GM18907 (cell line): ENCODE measurements around the gene STRBP.
"Not testable (repeated sequence)": the region's sequence is repeated elsewhere in the genome, so short reads cannot be mapped to it uniquely, and the experiment has no call there.

Source experiments
- ATAC-seq: cut with Tn5 transposase; IDR thresholded peaks from one replicate; pipeline ENCODE4 v1.9.1; 2021; ENCODE audit warnings: mild to moderate bottlenecking, moderate library complexity; ENCODE audit not compliant: unreplicated experiment

STRBP gene

GRCh38 chr9:123200469-123200868 lies 67.9 kb downstream of the STRBP start:
- not testable (repeated sequence) for ATAC-seq

DNA sequence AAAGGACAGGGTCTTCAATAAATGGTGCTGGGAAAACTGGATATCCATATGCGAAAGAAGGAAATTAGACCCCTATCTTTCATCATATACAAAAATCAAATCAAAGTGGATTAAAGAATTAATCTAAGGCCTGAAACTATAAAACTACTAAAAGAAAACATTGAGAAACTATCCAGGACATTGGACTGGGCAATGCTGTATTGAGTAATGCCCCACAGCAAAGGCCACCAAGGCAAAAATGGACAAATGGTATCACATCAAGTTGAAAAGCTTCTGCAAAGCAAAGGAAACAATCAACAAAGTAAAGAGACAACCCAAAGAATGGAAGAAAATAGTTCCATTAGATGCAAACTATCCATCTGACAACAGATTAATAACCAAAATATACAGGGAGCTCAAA lies 72.3 kb downstream of the STRBP start:
- no peak for ATAC-seq

- ATAC-seq: no peak
Observed at GRCh38 chr9:123194023-123194422, 74.4 kb downstream of the STRBP start.

DNA sequence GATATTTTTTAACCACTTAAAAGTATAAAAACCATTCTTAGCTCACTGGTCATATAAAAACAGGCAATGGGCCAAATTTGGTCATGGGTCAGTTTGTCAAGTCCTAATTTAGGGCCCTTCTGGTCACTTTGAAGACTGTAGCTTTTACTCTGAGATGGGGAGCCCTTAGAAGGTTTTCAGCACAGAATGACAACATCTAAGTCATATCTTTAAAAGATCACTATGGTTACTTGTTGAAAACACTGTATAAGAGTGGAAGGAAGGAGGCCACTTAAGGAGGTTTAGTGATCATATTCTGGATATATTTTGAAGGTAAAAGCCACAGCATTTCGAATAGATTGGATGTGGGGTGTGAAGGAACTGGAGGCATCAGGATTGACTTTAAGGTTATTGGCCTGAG lies 76.7 kb downstream of the STRBP start:
- no peak for ATAC-seq

- no peak for ATAC-seq
Observed at GRCh38 chr9:123191260-123191659, 77.1 kb downstream of the STRBP start.

- no peak for ATAC-seq
Observed at GRCh38 chr9:123187131-123187530, 81.3 kb downstream of the STRBP start.

DNA sequence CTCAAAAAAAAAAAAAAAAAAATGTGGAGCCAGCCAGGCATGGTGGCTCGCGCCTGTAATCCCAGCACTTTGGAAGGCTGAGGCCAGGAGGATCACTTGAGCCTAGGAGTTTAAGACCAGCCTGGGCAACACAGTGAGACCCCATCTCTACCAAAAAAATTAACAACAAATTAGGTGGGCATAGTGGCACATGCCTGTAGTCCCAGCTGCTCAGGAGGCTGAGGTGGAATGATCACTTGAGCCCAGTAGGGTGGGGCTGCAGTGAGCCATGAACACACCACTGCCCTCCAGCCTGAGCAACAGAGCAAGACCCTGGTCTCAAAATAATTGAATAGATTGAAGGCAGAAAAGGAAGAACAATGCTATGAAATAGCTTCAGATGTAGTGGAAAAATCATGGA lies 82.4 kb downstream of the STRBP start:
- not testable (repeated sequence) for ATAC-seq

DNA sequence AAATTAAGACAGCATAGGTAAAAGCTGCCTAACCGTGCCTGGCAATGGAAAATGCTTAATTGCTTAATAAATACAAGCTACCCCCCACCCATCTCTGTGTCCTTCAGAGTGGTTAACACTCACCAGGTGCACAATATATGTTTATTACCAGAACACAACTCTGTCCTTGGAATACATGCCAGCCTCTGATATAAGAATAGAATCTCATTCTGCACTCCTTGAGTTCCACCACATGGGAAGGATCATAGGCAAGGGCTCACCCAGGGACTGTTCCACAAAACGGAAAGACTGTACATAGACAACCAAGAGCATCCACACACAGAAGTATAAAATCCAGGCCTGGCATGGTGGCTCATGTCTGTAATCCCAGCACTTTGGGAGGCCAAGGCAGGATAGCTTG lies 91.4 kb downstream of the STRBP start:
- ATAC-seq: no peak

- ATAC-seq: no peak
Observed at GRCh38 chr9:123175854-123176629, 92.3 kb downstream of the STRBP start.

- ATAC-seq: peak; percentile 87
Observed at GRCh38 chr9:123174887-123175518, 93.4 kb downstream of the STRBP start.

DNA sequence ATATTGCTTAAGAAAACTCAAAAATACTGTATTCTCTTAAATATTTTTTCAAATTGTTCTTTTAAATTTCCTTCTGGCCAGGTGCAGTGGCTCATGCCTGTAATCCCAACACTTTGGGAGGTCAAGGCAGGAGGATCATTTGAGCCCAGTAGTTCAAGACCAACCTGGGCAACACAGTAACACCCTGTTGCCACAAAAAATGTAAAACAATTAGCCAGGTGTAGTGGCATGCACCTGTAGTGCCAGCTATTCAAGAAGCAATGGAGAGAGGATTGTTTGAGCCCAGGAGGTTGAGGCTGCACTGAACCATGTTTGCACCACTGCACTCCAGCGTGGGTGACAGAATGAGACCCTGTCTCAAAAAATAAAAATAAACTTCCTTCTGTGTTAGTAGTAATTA lies 94.3 kb downstream of the STRBP start:
- no peak for ATAC-seq

DNA sequence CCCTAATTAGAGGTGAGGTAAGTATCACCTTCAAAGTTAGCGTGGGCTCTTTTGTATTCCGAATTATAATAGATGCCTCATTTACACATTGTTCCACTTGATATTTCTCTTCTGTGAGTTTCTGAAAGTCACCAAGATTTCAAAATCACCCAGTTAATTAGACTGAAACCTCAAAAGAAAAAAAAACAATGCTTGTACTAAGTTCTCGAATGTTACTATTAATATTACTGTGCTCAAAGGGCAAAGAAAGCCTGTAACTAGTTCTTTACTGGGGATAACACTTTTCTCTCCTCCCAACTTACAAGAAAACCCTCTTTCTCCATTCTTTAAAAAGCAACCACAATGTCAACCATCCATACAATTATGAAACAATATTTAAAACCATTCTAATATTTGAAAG lies 98.5 kb downstream of the STRBP start:
- ATAC-seq: no peak

GRCh38 chr9:123168586-123168985 lies 99.8 kb downstream of the STRBP start:
- ATAC-seq: no peak

- no peak for ATAC-seq
Observed at GRCh38 chr9:123167474-123167873, 100.9 kb downstream of the STRBP start.

GRCh38 chr9:123165813-123166212 lies 102.6 kb downstream of the STRBP start:
- ATAC-seq: no peak

DNA sequence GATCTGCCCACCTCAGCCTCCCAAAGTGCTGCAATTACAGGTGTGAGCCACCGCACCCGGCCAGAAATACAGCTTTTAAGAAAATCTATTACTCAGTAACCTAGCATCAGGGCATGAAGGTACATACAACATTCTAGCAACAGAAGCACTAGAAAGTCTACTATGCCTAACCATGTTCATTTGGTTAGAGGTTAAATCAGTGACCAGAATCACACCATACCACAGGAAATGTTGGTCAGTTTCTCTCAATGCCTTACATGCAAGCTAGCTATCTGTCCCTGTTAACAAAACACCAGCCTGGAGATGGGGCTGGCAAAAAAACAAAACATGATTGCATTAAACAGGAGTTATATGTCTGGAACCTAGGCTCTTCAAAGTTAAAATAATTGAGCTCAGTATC lies 104.1 kb downstream of the STRBP start:
- ATAC-seq: no peak

- ATAC-seq: no peak
Observed at GRCh38 chr9:123162791-123163345, 105.5 kb downstream of the STRBP start.

DNA sequence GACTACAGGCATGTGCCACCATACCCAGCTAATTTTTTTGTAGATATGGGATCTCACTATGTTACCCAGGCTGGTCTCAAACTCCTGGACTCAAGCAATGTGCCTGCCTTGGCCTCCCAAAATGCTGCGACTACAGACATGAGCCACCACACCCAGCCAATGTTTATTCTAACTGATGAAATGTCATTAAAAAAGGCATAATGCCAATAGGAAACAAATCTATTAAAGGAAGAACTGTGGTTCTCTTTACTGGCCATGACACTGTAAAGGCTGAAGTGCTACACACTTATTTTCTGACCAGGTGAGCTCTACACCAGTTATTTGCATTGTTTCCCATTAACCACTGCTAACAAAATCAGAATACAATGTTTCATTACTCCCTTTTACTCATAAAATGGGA lies 106.0 kb downstream of the STRBP start:
- ATAC-seq: no peak

GRCh38 chr9:123157221-123157620 lies 111.2 kb downstream of the STRBP start:
- no peak for ATAC-seq

DNA sequence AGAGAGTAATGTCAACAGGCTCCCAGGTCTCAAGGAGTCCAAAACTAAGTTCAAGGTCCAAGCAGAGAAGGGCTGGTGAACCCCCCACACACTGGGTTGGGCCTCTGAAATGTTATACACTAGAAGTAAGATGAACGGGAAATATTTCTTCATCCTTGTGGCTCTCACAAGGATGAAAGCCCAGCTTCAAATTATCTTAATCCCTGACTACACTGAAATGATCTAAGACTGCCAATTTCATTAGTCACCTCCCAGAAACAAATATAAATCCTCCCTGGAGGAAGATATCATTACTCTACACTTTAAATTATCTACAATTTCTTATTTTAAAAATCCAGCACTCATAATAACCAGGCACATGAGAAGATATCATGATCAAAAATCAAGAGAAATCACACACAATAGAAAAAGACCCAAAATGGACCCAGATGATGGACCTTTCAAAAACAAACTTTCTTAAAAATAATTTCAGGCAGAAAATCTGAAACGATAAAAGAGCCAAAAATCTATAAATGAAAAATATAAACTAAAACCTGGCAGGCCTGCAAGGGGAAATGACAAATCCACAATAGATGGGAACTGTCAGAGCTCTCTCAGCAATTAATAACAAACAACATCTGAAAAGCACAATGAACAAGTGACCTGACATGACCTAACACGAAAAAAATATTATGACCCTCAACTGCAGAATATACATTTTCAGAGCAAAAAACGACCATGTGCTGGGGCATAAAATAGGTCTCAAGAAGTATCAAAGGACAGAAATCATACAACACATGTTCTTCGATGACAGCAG lies 117.5 kb downstream of the STRBP start:
- ATAC-seq: no peak

- ATAC-seq: no peak
Observed at GRCh38 chr9:123149067-123149466, 119.3 kb downstream of the STRBP start.

DNA sequence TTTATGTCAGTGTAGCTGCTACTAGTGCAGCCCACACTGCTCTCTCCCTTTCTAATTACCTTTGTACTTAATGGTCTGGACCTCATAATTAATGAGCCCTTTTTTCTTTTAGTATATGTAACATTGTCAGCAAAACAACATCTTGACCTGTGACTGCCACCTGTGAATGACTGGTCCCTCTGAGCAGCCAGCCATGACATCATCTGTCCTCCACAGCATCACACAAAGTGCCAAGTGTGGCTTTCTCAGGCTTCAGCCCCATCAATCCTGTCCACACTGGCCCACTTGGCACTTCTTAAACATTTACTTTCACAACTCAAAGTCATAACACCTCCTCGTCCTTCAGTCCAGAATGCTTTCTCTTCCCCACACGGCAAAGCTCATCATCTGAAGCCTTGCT lies 130.2 kb downstream of the STRBP start:
- no peak for ATAC-seq
